Sigmoid colon (tissue), 7 donors: ENCODE results near the gene STK4. TPM values are rescaled to one million over a fixed set of nuclear protein-coding genes. Genes with fewer than 3 reads are reported as not detected.

Source experiments
- DNase-seq: peaks from one replicate; pipeline ENCODE4 v3.0.0-alpha.2; 2019
- H3K27ac ChIP-seq, 4 donors: fragments of 200-600 bp; sonication (generic); one replicate each; pipeline ENCODE4 v1.5.1; 2016 to 2019; ENCODE audit warnings: mild to moderate bottlenecking in 1 of 4
- H3K27me3 ChIP-seq, 3 donors: fragments of 200-600 bp; sonication (generic); one replicate each; pipeline ENCODE4 v1.5.1; 2019; ENCODE audit warnings: mild to moderate bottlenecking in 1 of 3
- H3K36me3 ChIP-seq, 4 donors: fragments of 200-600 bp; sonication (generic); one replicate each; pipeline ENCODE4 v1.5.1; 2016 to 2019
- H3K4me1 ChIP-seq, 4 donors: fragments of 200-600 bp; sonication (generic); one replicate each; pipeline ENCODE4 v1.5.1; 2017 to 2019
- H3K4me3 ChIP-seq, 4 donors: fragments of 200-600 bp; sonication (generic); one replicate each; pipeline ENCODE4 v1.5.1; 2017 to 2019; ENCODE audit warnings: mild to moderate bottlenecking in 2 of 4, moderate library complexity in 1 of 4
- H3K9me3 ChIP-seq, 4 donors: fragments of 200-600 bp in 3 of 4; sonication (generic) in 3 of 4; one replicate each; pipeline versions ENCODE4 v1.5.1 to v1.6.1; 2013 to 2019
- EP300 ChIP-seq, 4 donors: sonication (generic); formaldehyde crosslinking; IDR thresholded peaks; one replicate each; pipeline ENCODE4 v1.6.1; 2017; ENCODE audit warnings: antibody characterized with exemption in 4 of 4
- POLR2A ChIP-seq, 2 donors: fragments of 450-650 bp; IDR thresholded peaks; one replicate each; pipeline ENCODE4 v1.6.1; 2016; ENCODE audit warnings: antibody characterized with exemption in 2 of 2, mild to moderate bottlenecking in 2 of 2, moderate library complexity in 2 of 2
- POLR2AphosphoS5 ChIP-seq, 4 donors: sonication (generic); formaldehyde crosslinking; IDR thresholded peaks; one replicate each; pipeline ENCODE4 v1.6.1; 2017; ENCODE audit warnings: antibody characterized with exemption in 4 of 4
- WGBS, 2 donors: extraction: QIAGEN DNeasy Blood & Tissue Kit; methylation state at CpG; one replicate each; pipeline ENCODE4 v1.1.7; 2013; 5-methylcytosine and 5-hydroxymethylcytosine counted together
- intact Hi-C: fragments of 100-400 bp; cut with DNase I; formaldehyde crosslinking; loops from one replicate; pipeline ENCODE4 v1.15.1; 2023
- polyA plus RNA-seq, 3 donors: library from polyadenylated mRNA; stranded (reverse); fragments of 200-250 nt; gene quantifications; one replicate each; pipeline ENCODE4 v1.2.3, GENCODE V29; 2013
- total RNA-seq, 4 donors: library from RNA; depleted of rRNA; stranded (reverse); fragments of >200 nt; gene quantifications; one replicate each; pipeline ENCODE4 v1.1.0, GENCODE V29; 2016
- TF ChIP-seq, protein P1 (sequence below), 4 experiments: fragments of 450-650 bp in 3 of 4; fragments of 200-600 bp in 1 of 4; IDR thresholded peaks; one replicate each; pipeline ENCODE4 v1.5.1; 2016 to 2019; ENCODE audit warnings: antibody characterized with exemption in 4 of 4, mild to moderate bottlenecking in 3 of 4, moderate library complexity in 2 of 4
- donor health status: healthy with polysubstance abuse.
- donor health status: Bipolar disorder and iron deficiency.
- donor health status: healthy.

The STK4 gene
- total and polyA plus RNA-seq, 7 donors, result 6.0 to 31.8 (median 25.7) TPM

DNA sequence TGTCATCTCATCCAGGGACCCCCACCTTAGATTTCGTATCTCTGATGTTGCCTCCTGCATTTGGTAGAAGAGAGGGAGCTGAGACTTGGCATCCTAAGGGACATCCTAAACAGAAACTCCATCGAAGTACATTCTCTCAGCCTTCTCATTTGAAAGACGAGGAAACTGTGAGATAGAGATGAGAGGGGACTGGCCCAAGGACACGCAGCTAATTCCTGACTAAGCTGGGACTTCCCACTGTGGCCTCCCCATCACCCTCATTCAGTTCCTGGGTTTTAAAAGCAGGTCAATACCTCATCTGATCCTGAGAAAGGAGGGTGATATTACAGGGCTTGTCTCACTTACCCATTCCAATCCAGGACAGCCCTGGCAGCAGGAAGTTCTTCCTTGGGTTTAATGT, 149.5 kb downstream of the STK4 start:
- no peak overlapping the region for H3K4me3 ChIP-seq
- 80 to 91% methylated on average over 4 of the region's 4 CpGs for WGBS, 2 donors
- DNase-seq, result no peak
- H3K27me3 ChIP-seq, result peaks cover 0 to 30% (median 0%) of the 10 kb centered on the region in 3 donors
- intact Hi-C loops, result no loop called here
- no peak overlapping the region for H3K27ac ChIP-seq
- peaks cover 0 to 3% (median 0%) of the 10 kb centered on the region in 4 donors for H3K9me3 ChIP-seq
- no peaks in the 10 kb centered on the region for H3K4me1 ChIP-seq
- no peak for TF ChIP-seq POLR2A (IDR thresholded peaks at IDR 0.05)
- H3K36me3 ChIP-seq, result no peaks in the 10 kb centered on the region

DNA sequence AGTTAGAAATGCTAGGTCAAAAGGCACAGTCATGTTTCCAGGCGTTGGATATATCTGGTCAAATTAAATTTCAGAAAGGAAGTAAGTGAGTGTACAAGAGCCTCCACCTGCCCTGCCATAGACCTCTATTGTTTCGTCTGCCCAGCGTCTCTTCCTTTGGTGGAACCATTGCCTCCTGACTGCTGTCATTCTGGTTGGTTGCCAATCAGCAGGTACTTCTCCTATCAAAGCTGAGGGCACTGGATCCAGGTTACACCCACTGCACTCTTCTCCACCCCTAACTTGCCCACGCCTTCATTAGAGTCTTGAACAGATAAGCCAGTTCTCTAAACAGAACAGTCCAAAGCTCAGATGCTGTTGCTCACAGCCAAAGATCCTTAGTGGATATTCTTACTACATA, 151.3 kb downstream of the STK4 start:
- TF ChIP-seq POLR2A (IDR thresholded peaks at IDR 0.05), result no peak
- TF ChIP-seq POLR2AphosphoS5 (IDR thresholded peaks at IDR 0.05), result no peak
- Histone ChIP-seq H3K4me1 (no peaks in the 10 kb centered on the region), H3K9me3 (peaks cover 0 to 3% (median 0%) of the 10 kb centered on the region in 4 donors), H3K4me3 (no peak overlapping the region), H3K36me3 (no peaks in the 10 kb centered on the region), H3K27me3 (peaks cover 0 to 18% (median 0%) of the 10 kb centered on the region in 3 donors), H3K27ac (no peak overlapping the region)
- WGBS, 2 donors, result 16 to 55% methylated on average over 4 of the region's 4 CpGs
- intact Hi-C loops, result no loop called here
- no peak for DNase-seq

DNA sequence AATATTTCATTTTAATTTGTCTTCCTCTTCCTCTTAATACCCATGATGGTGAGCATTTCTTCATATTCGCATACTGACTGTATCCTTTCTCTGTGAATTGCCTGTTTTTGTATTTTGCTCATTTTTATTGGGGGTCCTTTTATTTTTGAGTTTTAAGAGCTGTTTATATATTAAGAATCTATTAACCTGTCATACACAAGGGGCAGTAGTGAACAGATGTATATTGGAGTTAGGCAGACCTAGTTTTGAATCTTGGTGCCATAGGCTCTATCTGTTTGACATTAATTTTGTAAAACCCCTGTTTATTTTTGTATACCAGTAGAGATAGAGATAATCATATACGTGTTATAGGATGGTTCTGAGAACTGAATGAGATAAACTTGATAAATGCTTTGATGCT, 151.7 kb downstream of the STK4 start:
- intact Hi-C loops, result no loop called here
- no peak overlapping the region for H3K4me3 ChIP-seq
- H3K27ac ChIP-seq, result no peak overlapping the region
- no peak for DNase-seq
- 49 to 90% methylated on average over 2 of the region's 2 CpGs for WGBS, 2 donors
- TF ChIP-seq, protein P1, sequence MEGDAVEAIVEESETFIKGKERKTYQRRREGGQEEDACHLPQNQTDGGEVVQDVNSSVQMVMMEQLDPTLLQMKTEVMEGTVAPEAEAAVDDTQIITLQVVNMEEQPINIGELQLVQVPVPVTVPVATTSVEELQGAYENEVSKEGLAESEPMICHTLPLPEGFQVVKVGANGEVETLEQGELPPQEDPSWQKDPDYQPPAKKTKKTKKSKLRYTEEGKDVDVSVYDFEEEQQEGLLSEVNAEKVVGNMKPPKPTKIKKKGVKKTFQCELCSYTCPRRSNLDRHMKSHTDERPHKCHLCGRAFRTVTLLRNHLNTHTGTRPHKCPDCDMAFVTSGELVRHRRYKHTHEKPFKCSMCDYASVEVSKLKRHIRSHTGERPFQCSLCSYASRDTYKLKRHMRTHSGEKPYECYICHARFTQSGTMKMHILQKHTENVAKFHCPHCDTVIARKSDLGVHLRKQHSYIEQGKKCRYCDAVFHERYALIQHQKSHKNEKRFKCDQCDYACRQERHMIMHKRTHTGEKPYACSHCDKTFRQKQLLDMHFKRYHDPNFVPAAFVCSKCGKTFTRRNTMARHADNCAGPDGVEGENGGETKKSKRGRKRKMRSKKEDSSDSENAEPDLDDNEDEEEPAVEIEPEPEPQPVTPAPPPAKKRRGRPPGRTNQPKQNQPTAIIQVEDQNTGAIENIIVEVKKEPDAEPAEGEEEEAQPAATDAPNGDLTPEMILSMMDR (IDR thresholded peaks at IDR 0.05), result no peak
- TF ChIP-seq EP300 (IDR thresholded peaks at IDR 0.05) (no peak), POLR2A (IDR thresholded peaks at IDR 0.05) (no peak), POLR2AphosphoS5 (IDR thresholded peaks at IDR 0.05) (no peak)
- H3K36me3 ChIP-seq, result no peaks in the 10 kb centered on the region
- peaks cover 0 to 18% (median 0%) of the 10 kb centered on the region in 3 donors for H3K27me3 ChIP-seq
- no peaks in the 10 kb centered on the region for H3K4me1 ChIP-seq
- H3K9me3 ChIP-seq, result peaks cover 0 to 3% (median 0%) of the 10 kb centered on the region in 4 donors

DNA sequence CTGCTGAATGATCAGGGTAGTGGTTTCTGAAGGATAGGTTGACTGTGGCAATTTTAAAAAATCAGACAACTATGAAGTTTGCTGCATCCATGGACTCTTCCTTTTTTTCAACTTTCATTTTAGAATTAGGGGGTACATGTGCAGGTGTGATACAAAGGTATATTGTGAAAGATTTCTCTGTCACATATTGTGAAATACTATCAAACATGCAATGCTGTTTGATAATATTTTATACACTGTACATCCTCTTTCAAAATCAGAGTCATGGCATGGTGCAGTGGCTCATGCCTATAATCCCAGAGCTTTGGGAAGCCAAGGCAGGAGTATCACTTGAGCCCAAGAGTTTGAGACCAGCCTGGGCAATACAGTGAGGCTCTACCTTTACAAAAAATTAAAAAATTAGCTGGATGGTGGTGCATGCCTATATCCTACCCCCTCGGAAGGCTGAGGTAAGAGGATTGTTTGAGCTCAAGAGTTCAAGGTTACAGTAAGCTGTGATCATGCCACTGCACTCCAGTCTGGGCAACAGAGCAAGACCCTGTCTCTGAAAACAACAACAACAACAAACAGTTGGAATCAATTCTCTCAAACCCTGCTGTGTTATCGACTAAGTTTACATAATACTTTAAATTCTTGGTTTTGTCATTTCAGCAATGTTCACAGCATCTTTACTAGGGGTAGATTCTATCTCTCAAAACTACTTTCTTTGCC, 153.4 kb downstream of the STK4 start:
- DNase-seq, result no peak
- H3K27me3 ChIP-seq, result peaks cover 0 to 18% (median 0%) of the 10 kb centered on the region in 3 donors
- H3K9me3 ChIP-seq, result peaks cover 0 to 3% (median 0%) of the 10 kb centered on the region in 4 donors
- intact Hi-C loops, result no loop called here
- no peak overlapping the region for H3K4me3 ChIP-seq
- 84 to 90% methylated on average over 2 of the region's 2 CpGs for WGBS, 2 donors
- no peaks in the 10 kb centered on the region for H3K4me1 ChIP-seq
- no peak overlapping the region for H3K27ac ChIP-seq
- H3K36me3 ChIP-seq, result no peaks in the 10 kb centered on the region
- TF ChIP-seq, protein P1 (IDR thresholded peaks at IDR 0.05), result no peak
- no peak for TF ChIP-seq POLR2A (IDR thresholded peaks at IDR 0.05)
- no peak for TF ChIP-seq POLR2AphosphoS5 (IDR thresholded peaks at IDR 0.05)
- TF ChIP-seq EP300 (IDR thresholded peaks at IDR 0.05), result no peak

DNA sequence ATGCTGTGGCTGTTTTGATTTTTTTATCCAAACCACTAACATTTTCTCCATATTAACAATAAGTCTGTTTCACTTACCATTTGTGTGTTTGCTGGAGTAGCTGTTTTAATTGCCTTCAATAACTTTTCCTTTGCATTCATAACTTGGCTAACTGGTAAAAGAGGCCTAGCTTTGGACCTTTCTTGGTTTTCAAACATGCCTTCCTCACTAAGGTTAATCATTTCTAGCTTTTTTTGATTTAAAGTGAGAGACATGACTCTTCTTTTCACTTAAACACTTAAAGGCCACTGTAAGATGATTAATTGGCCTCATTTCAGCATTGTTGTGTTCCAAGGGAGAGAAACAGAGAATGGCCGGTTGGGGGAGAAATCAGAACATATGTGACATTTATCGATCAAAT, 155.1 kb downstream of the STK4 start:
- no peak for DNase-seq
- no peak overlapping the region for H3K27ac ChIP-seq
- TF ChIP-seq POLR2A (IDR thresholded peaks at IDR 0.05), result no peak
- TF ChIP-seq, protein P1 (IDR thresholded peaks at IDR 0.05), result no peak
- TF ChIP-seq POLR2AphosphoS5 (IDR thresholded peaks at IDR 0.05), result no peak
- no peak for TF ChIP-seq EP300 (IDR thresholded peaks at IDR 0.05)
- H3K9me3 ChIP-seq, result peaks cover 0 to 3% (median 0%) of the 10 kb centered on the region in 4 donors
- no peaks in the 10 kb centered on the region for H3K4me1 ChIP-seq
- peaks cover 0 to 12% (median 0%) of the 10 kb centered on the region in 3 donors for H3K27me3 ChIP-seq
- 91 to 96% methylated on average over 2 of the region's 2 CpGs for WGBS, 2 donors
- intact Hi-C loops, result no loop called here
- no peak overlapping the region for H3K4me3 ChIP-seq
- no peaks in the 10 kb centered on the region for H3K36me3 ChIP-seq
